Left renal pelvis (tissue), 4 donors: ENCODE results near the gene DDIT3. TPM values are rescaled to one million over a fixed set of nuclear protein-coding genes. Genes with fewer than 3 reads are reported as not detected.

Experiments used
- DNase-seq, 4 donors: peaks; one replicate each; pipeline ENCODE4 v3.0.0-alpha.2; 2013; ENCODE audit warnings: low read depth in 4 of 4, low spot score in 3 of 4
- polyA plus RNA-seq, 4 donors: library from polyadenylated mRNA; unstranded; fragments of 120-200 nt; gene quantifications; one replicate each; pipeline ENCODE4 v1.2.1, GENCODE V29; 2013; ENCODE audit not compliant: insufficient read length in 4 of 4

The DDIT3 gene
- polyA plus RNA-seq, 4 donors, result 16.3 to 34.6 (median 29.8) TPM

GRCh38 chr12:57548013-57548315 is 27.6 kb upstream of the DDIT3 start:
- DNase-seq, result no peak

- DNase-seq, result no peak
Measured at GRCh38 chr12:57547288-57548012, 27.1 kb upstream of the DDIT3 start.

GRCh38 chr12:57546438-57547287 is 26.3 kb upstream of the DDIT3 start, which contains the start of gene DCTN2:
TSS of gene DCTN2 (minus strand) at chr12:57547192. CDS start at chr12:57547063, 129 bp downstream.
- peak; percentile 87 to 94 (median 90) for DNase-seq

- DNase-seq, result no peak
Measured at GRCh38 chr12:57545809-57546437, 25.6 kb upstream of the DDIT3 start.

GRCh38 chr12:57543581-57543980 is 23.3 kb upstream of the DDIT3 start:
- DNase-seq, result no peak

GRCh38 chr12:57541717-57542116 is 21.4 kb upstream of the DDIT3 start:
- no peak for DNase-seq

- no peak for DNase-seq
Measured at GRCh38 chr12:57541001-57541400, 20.7 kb upstream of the DDIT3 start.

GRCh38 chr12:57539134-57539768 is 18.9 kb upstream of the DDIT3 start:
- no peak for DNase-seq

- DNase-seq, result no peak
Measured at GRCh38 chr12:57536597-57536942, 16.3 kb upstream of the DDIT3 start.

- DNase-seq, result no peak
Measured at GRCh38 chr12:57535764-57536596, 15.7 kb upstream of the DDIT3 start.

GRCh38 chr12:57534991-57535543 is 14.8 kb upstream of the DDIT3 start:
- DNase-seq, result no peak

GRCh38 chr12:57534250-57534649 is 13.9 kb upstream of the DDIT3 start:
- DNase-seq, result no peak

GRCh38 chr12:57533108-57533507 is 12.8 kb upstream of the DDIT3 start:
- no peak for DNase-seq

- DNase-seq, result no peak
Measured at GRCh38 chr12:57531836-57532235, 11.5 kb upstream of the DDIT3 start.

- no peak for DNase-seq
Measured at GRCh38 chr12:57530396-57531142, 10.3 kb upstream of the DDIT3 start.

- DNase-seq, result no peak
Measured at GRCh38 chr12:57529831-57530230, 9.5 kb upstream of the DDIT3 start.

GRCh38 chr12:57528831-57529555 is 8.7 kb upstream of the DDIT3 start:
- DNase-seq, result no peak

GRCh38 chr12:57528176-57528575 is 7.9 kb upstream of the DDIT3 start:
- no peak for DNase-seq

GRCh38 chr12:57527184-57527583 is 6.9 kb upstream of the DDIT3 start:
- DNase-seq, result no peak
